CD1c-positive myeloid dendritic cell (primary cell): ENCODE measurements around the gene SNX12.
A peak's percentile ranks its signal among the peaks of the same experiment; 100 is the strongest.

ENCODE experiments used
- DNase-seq: peaks from one replicate; pipeline ENCODE4 v3.0.0-alpha.2; 2016; ENCODE audit errors: extremely low spot score

Gene SNX12

DNA sequence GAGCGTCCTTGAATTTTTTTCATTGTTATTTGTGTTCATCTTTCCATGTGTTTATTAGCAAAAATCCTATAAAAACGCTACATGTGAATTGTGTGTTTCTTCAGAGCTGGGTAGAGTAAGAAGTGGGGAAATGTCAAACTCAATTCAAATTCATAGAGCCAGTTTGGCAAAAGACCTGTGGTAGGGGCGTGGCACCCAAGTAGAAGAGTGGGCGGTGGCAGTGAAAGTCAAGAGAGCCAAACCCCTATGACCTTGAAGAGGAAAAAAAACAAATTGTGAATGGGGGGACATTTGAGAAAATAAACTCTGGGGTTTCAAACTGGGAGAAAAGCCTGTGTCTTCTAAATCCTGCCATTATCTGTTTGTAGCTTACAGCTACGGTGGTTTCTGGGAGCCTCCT is 23.1 kb upstream of the SNX12 start:
- DNase-seq, result no peak

DNA sequence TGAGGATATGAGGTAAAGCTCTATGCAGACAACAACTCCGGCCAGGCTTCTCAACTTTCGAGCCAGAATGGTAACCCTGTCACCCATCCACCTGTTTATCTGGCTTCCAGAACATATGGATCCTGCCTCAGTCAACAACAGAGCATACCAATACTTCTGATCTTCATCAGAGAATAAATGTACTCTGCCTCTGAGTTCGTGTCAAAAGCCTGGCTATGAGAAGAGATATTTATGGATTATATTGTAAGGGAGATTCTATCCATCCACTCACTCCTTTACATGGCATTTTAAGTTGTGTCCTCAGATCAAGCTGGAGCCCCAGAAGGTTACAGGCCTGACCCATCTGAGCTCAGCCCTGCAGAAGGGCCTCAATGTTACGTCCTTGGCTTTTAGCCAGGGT is 17.8 kb upstream of the SNX12 start:
- DNase-seq, result no peak

GRCh38 chrX:71082822-71083221 is 14.7 kb upstream of the SNX12 start:
- DNase-seq, result no peak

DNA sequence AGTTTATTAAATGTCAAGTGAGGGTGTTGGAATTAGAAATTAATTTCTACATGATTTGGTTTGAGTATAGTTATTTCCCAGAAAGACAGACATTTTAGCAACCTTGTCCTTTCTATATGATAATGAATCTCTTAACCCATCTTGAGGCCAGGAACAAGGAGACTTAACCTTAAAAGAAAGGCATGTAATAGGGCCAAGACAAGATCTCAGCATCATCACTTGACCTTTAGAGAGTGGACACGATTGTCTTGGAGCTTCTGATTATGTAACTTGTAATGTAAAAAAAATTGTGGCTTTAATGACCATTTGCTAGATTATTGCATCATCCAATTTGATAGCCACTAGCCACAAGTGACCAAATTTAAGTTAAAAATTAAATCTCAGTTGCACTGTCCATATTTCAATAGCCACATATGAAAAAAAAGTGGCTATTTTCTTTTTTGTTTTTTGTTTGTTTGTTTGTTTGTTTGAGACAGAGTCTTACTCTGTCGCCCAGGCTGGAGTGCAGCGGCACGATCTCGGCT is 14.1 kb upstream of the SNX12 start:
- no peak for DNase-seq

DNA sequence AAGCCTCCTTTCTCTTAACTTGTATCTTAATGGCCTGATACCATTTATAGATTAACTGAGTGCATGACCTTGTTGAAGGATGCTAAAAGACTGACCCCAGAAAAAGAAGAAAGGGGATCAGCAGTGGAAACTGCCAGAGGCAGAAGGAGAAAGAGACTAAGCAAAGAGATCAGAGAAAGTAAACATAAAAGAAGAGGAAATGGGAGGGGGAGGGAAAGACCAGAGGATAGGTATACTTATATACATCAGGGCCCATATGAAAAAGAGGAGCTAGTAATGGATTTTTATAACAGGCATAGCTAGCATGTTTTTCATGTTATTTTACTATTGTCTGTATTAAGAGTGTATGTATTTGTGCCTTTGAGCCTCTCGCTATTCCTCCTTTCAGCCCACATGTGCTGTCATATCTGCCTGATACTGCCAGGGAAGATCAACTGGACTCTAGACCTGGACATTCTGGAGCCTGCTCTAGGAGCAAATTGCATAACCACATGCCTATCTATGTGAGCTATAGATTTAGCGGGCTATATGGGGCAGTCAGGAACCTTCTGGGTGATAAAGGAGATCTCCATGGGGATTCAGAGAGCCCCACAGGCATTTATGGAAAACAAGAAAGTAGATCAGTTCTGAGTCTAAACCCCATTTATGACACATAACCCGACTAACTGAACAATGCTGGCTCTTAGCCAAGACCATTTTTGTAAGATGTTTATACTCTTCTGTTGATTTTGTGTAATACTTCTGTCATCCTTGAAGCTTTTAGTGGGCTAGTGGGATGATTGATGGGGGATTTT is 13.4 kb upstream of the SNX12 start:
- no peak for DNase-seq

GRCh38 chrX:71070531-71070930 is 2.4 kb upstream of the SNX12 start:
- DNase-seq, result no peak

DNA sequence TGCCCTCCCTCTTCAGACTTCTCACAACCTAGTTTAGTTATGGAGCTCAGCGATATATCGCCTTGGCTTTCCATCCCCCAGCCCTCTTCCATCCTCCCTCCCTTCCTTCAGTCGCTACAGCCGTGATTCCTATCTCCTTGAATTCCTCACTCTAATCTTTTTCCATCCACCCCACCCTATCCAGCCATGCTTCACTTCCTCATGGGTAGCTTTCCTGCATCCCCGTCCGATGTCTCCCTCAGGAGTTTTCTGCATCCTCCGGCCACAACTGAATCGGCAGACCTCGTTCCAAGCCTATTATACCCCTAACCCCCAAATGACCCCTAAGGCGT is 456 bp downstream of the SNX12 start:
- DNase-seq, result no peak

- no peak for DNase-seq
Observed at GRCh38 chrX:71067089-71067488, 1.0 kb downstream of the SNX12 start.

DNA sequence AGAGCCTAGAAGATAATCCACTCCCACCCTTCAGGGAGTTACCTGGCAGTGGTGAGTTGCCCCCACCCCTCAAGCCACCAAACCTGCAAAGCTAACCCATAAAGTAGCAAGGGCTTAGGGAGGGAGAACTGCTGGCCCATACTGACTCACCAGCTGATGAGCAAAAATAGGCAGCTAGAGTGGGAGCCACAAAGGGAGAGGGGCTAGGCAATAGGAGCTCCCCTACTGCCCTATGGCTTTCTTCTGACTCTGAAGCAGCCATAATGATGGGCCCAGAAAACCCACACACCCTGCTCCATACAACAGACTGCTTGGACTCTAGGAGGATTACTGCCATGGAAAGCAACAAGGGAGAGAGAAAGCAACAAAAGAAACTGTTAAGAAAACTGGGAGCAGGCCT is 8.0 kb downstream of the SNX12 start:
- DNase-seq, result no peak

- DNase-seq, result peak; percentile 44
Observed at GRCh38 chrX:71057848-71058530, 10.1 kb downstream of the SNX12 start.

GRCh38 chrX:71056867-71057266 is 11.3 kb downstream of the SNX12 start:
- DNase-seq, result no peak

GRCh38 chrX:71053217-71053621 is 14.9 kb downstream of the SNX12 start:
- peak; percentile 26 for DNase-seq

DNA sequence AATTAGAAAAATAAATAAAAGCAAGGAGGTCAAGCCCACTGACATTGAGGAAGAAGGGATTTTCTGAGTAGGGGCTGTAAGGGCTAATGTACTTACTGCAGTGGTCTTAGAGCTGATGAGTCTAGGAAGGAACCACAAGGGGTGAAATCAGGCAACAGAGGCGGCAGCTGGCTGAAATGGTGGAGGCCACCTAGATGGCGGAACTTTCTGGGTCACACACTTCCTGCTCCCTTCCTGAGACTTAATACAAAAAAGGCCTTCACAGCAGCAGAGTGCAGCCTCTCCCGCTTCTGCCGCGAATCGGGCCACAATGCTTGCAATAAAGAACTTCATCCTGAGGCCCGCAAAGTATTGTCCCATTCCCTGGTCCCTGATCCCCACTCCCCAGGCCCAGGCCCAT is 15.4 kb downstream of the SNX12 start:
- no peak for DNase-seq

GRCh38 chrX:71047891-71048290 is 20.2 kb downstream of the SNX12 start:
- DNase-seq, result peak; percentile 61

DNA sequence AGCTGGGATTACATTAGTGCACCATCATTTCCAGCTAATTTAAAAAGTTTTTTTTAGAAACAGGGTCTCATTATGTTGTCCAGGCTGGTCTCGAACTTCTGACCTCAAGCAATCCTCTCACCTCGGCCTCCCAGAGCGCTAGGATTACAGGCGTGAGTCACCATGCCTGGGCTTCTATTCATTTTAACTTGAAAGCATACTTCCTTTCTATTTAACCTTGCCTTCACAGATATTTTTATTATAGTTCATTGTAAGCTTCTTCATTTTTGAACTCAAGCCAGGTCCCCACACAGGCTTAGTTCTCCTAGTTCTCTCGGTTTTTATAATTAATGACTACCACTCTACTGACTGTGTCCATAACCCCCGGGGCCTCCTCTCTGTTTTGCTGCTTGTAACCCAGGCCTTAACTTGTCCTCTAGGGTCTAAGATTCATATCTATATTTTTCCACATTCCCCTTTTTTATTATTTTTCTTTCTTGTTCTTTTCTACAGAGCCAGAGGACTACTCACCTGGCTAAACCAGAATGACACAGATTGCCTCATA is 50.7 kb downstream of the SNX12 start:
- no peak for DNase-seq
